ENCODE results near the gene DOCK9. TPM values are rescaled to one million over a fixed set of nuclear protein-coding genes. Genes with fewer than 3 reads are reported as not detected.

DOCK9 gene
- total RNA-seq, 1 donor from 2014 or later, result 25.5 TPM

GRCh38 chr13:98783856-98784478 lies 193.9 kb downstream of the DOCK9 start:
- Mint-ChIP-seq H3K27me3 (peaks cover 2% of the 10 kb centered on the region), H3K9me3 (no peaks in the 10 kb centered on the region), H3K36me3 (ENCODE audit: low read depth) (no peaks in the 10 kb centered on the region), H3K4me1 (no peaks in the 10 kb centered on the region), H3K4me3 (no peak overlapping the region), H3K27ac (no peak overlapping the region)
- CTCF ChIA-PET, result no interaction called here
- DNase-seq (no peak), ATAC-seq (ENCODE audit: low read depth) (no peak)
- POLR2A ChIA-PET, result no interaction called here
- no peak for TF ChIP-seq CTCF (IDR thresholded peaks at IDR 0.05)
- intact Hi-C loops (cut with micrococcal nuclease), result no loop called here

GRCh38 chr13:98782654-98783053 lies 195.2 kb downstream of the DOCK9 start:
- no peak for TF ChIP-seq CTCF (IDR thresholded peaks at IDR 0.05)
- Mint-ChIP-seq H3K9me3 (no peaks in the 10 kb centered on the region), H3K4me3 (no peak overlapping the region), H3K4me1 (no peaks in the 10 kb centered on the region), H3K27ac (no peak overlapping the region), H3K36me3 (ENCODE audit: low read depth) (no peaks in the 10 kb centered on the region), H3K27me3 (peaks cover 8% of the 10 kb centered on the region)
- ChIA-PET POLR2A (interaction anchor here (0.5 kb wide), 1 partner anchor 14 kb away, joined by 3 read pairs; no protein-coding TSS in a partner anchor), CTCF (no interaction called here)
- DNase-seq (no peak), ATAC-seq (ENCODE audit: low read depth) (no peak)
- intact Hi-C loops (cut with micrococcal nuclease), result no loop called here

GRCh38 chr13:98781905-98782304 lies 196.0 kb downstream of the DOCK9 start:
- H3K27ac Mint-ChIP-seq, result no peak overlapping the region
- H3K4me3 Mint-ChIP-seq, result no peak overlapping the region
- DNase-seq, result no peak
- CTCF ChIA-PET, result no interaction called here
- POLR2A ChIA-PET, result no interaction called here
- H3K4me1 Mint-ChIP-seq, result no peaks in the 10 kb centered on the region
- H3K9me3 Mint-ChIP-seq, result no peaks in the 10 kb centered on the region
- ATAC-seq (ENCODE audit: low read depth), result no peak
- intact Hi-C loops (cut with micrococcal nuclease), result no loop called here
- H3K36me3 Mint-ChIP-seq (ENCODE audit: low read depth), result no peaks in the 10 kb centered on the region
- peaks cover 9% of the 10 kb centered on the region for H3K27me3 Mint-ChIP-seq
- TF ChIP-seq CTCF (IDR thresholded peaks at IDR 0.05), result no peak

GRCh38 chr13:98781470-98781869 lies 196.4 kb downstream of the DOCK9 start:
- H3K36me3 Mint-ChIP-seq (ENCODE audit: low read depth), result no peaks in the 10 kb centered on the region
- H3K4me3 Mint-ChIP-seq, result no peak overlapping the region
- DNase-seq, result no peak
- no peak for TF ChIP-seq CTCF (IDR thresholded peaks at IDR 0.05)
- H3K27ac Mint-ChIP-seq, result no peak overlapping the region
- no peaks in the 10 kb centered on the region for H3K4me1 Mint-ChIP-seq
- ChIA-PET POLR2A (no interaction called here), CTCF (no interaction called here)
- ATAC-seq (ENCODE audit: low read depth), result no peak
- intact Hi-C loops (cut with micrococcal nuclease), result no loop called here
- no peaks in the 10 kb centered on the region for H3K9me3 Mint-ChIP-seq
- peaks cover 9% of the 10 kb centered on the region for H3K27me3 Mint-ChIP-seq

GRCh38 chr13:98781045-98781444 lies 196.8 kb downstream of the DOCK9 start:
- ChIA-PET CTCF (no interaction called here), POLR2A (no interaction called here)
- H3K27me3 Mint-ChIP-seq, result peaks cover 9% of the 10 kb centered on the region
- no peak for TF ChIP-seq CTCF (IDR thresholded peaks at IDR 0.05)
- no peaks in the 10 kb centered on the region for H3K36me3 Mint-ChIP-seq (ENCODE audit: low read depth)
- ATAC-seq (ENCODE audit: low read depth) (no peak), DNase-seq (no peak)
- no peaks in the 10 kb centered on the region for H3K4me1 Mint-ChIP-seq
- no peak overlapping the region for H3K4me3 Mint-ChIP-seq
- no peak overlapping the region for H3K27ac Mint-ChIP-seq
- intact Hi-C loops (cut with micrococcal nuclease), result no loop called here
- H3K9me3 Mint-ChIP-seq, result no peaks in the 10 kb centered on the region
